ENCODE data around the gene BCKDHB. TPM values are rescaled to one million over a fixed set of nuclear protein-coding genes. Genes with fewer than 3 reads are reported as not detected.

Gene BCKDHB
- total RNA-seq, 1 experiment from 2014 or later = 17.7 TPM

GRCh38 chr6:80348263-80348662 lies 241.8 kb downstream of the BCKDHB start:
- TF ChIP-seq, protein P1, sequence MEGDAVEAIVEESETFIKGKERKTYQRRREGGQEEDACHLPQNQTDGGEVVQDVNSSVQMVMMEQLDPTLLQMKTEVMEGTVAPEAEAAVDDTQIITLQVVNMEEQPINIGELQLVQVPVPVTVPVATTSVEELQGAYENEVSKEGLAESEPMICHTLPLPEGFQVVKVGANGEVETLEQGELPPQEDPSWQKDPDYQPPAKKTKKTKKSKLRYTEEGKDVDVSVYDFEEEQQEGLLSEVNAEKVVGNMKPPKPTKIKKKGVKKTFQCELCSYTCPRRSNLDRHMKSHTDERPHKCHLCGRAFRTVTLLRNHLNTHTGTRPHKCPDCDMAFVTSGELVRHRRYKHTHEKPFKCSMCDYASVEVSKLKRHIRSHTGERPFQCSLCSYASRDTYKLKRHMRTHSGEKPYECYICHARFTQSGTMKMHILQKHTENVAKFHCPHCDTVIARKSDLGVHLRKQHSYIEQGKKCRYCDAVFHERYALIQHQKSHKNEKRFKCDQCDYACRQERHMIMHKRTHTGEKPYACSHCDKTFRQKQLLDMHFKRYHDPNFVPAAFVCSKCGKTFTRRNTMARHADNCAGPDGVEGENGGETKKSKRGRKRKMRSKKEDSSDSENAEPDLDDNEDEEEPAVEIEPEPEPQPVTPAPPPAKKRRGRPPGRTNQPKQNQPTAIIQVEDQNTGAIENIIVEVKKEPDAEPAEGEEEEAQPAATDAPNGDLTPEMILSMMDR (IDR thresholded peaks at IDR 0.05; ENCODE audit: unreplicated experiment) = no peak
- H3K4me3 Mint-ChIP-seq (ENCODE audit: unreplicated experiment) = no peak overlapping the region
- no peaks in the 10 kb centered on the region for H3K27me3 Mint-ChIP-seq (ENCODE audit: insufficient read depth, unreplicated experiment)
- CTCF ChIA-PET = interaction anchor here (2.2 kb wide), 1 partner anchor 11 kb away, joined by 8 read pairs; no protein-coding TSS in a partner anchor
- intact Hi-C loops (cut with micrococcal nuclease) = no loop called here
- peaks cover 4% of the 10 kb centered on the region for H3K4me1 Mint-ChIP-seq (ENCODE audit: insufficient read depth, unreplicated experiment)
- POLR2A ChIA-PET = no interaction called here
- BruUV-seq (replicated peaks) = no TSS peak
- no peak overlapping the region for H3K27ac Mint-ChIP-seq (ENCODE audit: low read depth, unreplicated experiment)
- H3K9me3 Mint-ChIP-seq (ENCODE audit: unreplicated experiment) = no peaks in the 10 kb centered on the region
- peak; percentile 44 for DNase-seq (ENCODE audit: unreplicated experiment)
- no peaks in the 10 kb centered on the region for H3K36me3 Mint-ChIP-seq (ENCODE audit: insufficient read depth, unreplicated experiment)

DNA sequence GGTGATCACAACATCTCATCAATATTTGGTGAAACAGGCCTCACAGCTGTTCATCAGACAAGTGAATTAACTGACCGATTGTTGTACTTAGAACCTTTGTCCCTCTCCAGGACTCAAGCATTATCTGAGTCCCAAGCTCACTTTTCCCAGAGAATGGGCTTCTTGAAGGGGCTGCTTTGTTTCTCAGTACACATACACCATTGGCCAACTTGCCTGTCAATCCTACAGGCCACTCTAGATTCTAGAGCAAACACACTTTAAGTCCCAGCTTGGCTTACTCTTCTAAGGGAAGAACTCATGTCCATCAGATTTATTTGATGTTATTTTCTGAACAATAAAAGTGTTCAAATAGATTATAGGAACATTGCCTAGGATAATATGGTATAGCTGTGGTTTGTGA lies 249.5 kb downstream of the BCKDHB start:
- POLR2A ChIA-PET = no interaction called here
- BruUV-seq (replicated peaks) = no TSS peak
- Mint-ChIP-seq H3K27ac (ENCODE audit: low read depth, unreplicated experiment) (no peak overlapping the region), H3K9me3 (ENCODE audit: unreplicated experiment) (no peaks in the 10 kb centered on the region), H3K4me3 (ENCODE audit: unreplicated experiment) (no peak overlapping the region), H3K4me1 (ENCODE audit: insufficient read depth, unreplicated experiment) (no peaks in the 10 kb centered on the region), H3K27me3 (ENCODE audit: insufficient read depth, unreplicated experiment) (no peaks in the 10 kb centered on the region), H3K36me3 (ENCODE audit: insufficient read depth, unreplicated experiment) (no peaks in the 10 kb centered on the region)
- TF ChIP-seq, protein P1 (IDR thresholded peaks at IDR 0.05; ENCODE audit: unreplicated experiment) = no peak
- CTCF ChIA-PET = no interaction called here
- intact Hi-C loops (cut with micrococcal nuclease) = no loop called here
- DNase-seq (ENCODE audit: unreplicated experiment) = no peak

GRCh38 chr6:80356545-80356944 lies 250.1 kb downstream of the BCKDHB start:
- TF ChIP-seq, protein P1 (IDR thresholded peaks at IDR 0.05; ENCODE audit: unreplicated experiment) = no peak

DNA sequence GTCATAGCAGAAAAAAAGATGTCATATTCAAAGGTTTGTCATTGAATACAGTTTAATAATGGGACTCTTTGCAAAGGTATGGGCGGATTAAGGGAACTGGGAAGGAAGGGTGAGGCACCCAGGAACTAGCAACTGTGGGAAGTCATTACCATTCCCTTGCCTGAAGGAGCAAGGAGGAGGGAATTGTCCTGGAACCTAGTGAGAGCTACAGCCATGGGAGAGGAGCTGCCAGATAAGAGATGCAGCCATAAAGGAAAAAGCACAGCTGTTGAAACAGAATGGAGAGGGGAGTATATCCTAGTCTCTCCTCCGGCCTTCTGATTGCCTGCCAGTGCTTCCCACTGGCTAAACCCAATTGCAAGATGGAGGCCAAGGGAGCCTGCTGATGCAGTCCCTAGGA lies 250.6 kb downstream of the BCKDHB start:
- POLR2A ChIA-PET = no interaction called here
- intact Hi-C loops (cut with micrococcal nuclease) = no loop called here
- Mint-ChIP-seq H3K36me3 (ENCODE audit: insufficient read depth, unreplicated experiment) (no peaks in the 10 kb centered on the region), H3K4me3 (ENCODE audit: unreplicated experiment) (no peak overlapping the region), H3K27ac (ENCODE audit: low read depth, unreplicated experiment) (no peak overlapping the region), H3K9me3 (ENCODE audit: unreplicated experiment) (no peaks in the 10 kb centered on the region), H3K4me1 (ENCODE audit: insufficient read depth, unreplicated experiment) (no peaks in the 10 kb centered on the region), H3K27me3 (ENCODE audit: insufficient read depth, unreplicated experiment) (no peaks in the 10 kb centered on the region)
- DNase-seq (ENCODE audit: unreplicated experiment) = no peak
- TF ChIP-seq, protein P1 (IDR thresholded peaks at IDR 0.05; ENCODE audit: unreplicated experiment) = no peak
- BruUV-seq (replicated peaks) = no TSS peak
- CTCF ChIA-PET = no interaction called here

More at GRCh38 chr6:80356545-80356944, 250.1 kb downstream of the BCKDHB start:
- DNase-seq (ENCODE audit: unreplicated experiment) = no peak
- BruUV-seq (replicated peaks) = no TSS peak
- intact Hi-C loops (cut with micrococcal nuclease) = no loop called here
- H3K4me3 Mint-ChIP-seq (ENCODE audit: unreplicated experiment) = no peak overlapping the region
- no peaks in the 10 kb centered on the region for H3K27me3 Mint-ChIP-seq (ENCODE audit: insufficient read depth, unreplicated experiment)
- ChIA-PET POLR2A (no interaction called here), CTCF (no interaction called here)
- no peaks in the 10 kb centered on the region for H3K36me3 Mint-ChIP-seq (ENCODE audit: insufficient read depth, unreplicated experiment)
- no peak overlapping the region for H3K27ac Mint-ChIP-seq (ENCODE audit: low read depth, unreplicated experiment)
- no peaks in the 10 kb centered on the region for H3K4me1 Mint-ChIP-seq (ENCODE audit: insufficient read depth, unreplicated experiment)
- H3K9me3 Mint-ChIP-seq (ENCODE audit: unreplicated experiment) = no peaks in the 10 kb centered on the region
